Measurements from ENCODE around the gene CDV3.

DNA sequence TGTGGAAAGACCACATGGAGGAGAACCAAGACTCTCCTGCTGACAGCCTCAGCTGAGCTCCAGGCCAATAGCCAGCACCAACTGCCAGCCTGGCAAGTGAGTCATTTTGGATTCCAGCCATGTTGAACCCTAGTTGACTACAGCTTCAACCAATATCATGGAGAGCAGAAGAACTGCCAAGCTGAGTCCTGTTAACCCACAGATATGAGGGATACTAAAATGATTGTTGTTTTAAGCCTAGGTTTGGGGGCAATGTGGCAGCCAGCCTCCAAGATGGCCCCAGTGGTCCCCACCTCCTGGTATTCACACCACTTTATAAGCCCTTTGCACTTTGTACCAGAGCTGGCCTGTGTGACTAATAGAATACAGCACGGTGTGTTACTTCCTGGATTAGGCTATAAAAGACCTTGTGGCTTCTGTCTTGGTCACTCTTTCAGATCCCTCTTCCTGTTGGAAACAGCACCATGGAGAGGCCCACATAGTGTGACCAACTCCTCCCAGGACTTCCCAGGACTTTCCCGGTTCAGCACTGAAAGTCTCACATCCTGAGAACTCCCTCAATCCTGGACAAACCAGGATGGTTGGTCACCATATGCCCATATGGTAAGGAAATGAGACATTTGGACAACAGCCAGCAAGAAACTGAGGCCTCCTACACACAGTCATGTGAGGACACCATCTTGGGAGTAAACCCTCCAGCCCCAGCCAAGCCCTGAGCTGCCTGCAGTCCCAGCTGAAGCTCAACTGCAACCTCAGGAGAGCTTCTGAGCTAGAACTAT is 32.4 kb upstream of the CDV3 start:
- TF ChIP-seq POLR2A (IDR thresholded peaks at IDR 0.05) (no peak), POLR2AphosphoS5 (IDR thresholded peaks at IDR 0.05) (no peak)
- TF ChIP-seq, protein P1, sequence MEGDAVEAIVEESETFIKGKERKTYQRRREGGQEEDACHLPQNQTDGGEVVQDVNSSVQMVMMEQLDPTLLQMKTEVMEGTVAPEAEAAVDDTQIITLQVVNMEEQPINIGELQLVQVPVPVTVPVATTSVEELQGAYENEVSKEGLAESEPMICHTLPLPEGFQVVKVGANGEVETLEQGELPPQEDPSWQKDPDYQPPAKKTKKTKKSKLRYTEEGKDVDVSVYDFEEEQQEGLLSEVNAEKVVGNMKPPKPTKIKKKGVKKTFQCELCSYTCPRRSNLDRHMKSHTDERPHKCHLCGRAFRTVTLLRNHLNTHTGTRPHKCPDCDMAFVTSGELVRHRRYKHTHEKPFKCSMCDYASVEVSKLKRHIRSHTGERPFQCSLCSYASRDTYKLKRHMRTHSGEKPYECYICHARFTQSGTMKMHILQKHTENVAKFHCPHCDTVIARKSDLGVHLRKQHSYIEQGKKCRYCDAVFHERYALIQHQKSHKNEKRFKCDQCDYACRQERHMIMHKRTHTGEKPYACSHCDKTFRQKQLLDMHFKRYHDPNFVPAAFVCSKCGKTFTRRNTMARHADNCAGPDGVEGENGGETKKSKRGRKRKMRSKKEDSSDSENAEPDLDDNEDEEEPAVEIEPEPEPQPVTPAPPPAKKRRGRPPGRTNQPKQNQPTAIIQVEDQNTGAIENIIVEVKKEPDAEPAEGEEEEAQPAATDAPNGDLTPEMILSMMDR (IDR thresholded peaks at IDR 0.05 in 8 of 11, conservative IDR thresholded peaks at IDR 0.05 in 3 of 11), result no peak

Measured in spleen (tissue), 7 donors.